ENCODE measurements around the gene PLB1. TPM values are rescaled to one million over a fixed set of nuclear protein-coding genes. Genes with fewer than 3 reads are reported as not detected.

The PLB1 gene
- total and polyA plus RNA-seq, 2 experiments from 2014 or later, result 0.06 to 0.21 TPM

GRCh38 chr2:28626376-28626775 lies 130.5 kb downstream of the PLB1 start:
- H4K20me1 ChIP-seq (replicated peaks; ENCODE audit: insufficient read depth), result no peaks in the 10 kb centered on the region
- no peak overlapping the region for H3K27ac ChIP-seq (ENCODE audit: low read depth)
- no peak for ATAC-seq
- Mint-ChIP-seq H3K4me1 (peaks cover 23% of the 10 kb centered on the region), H3K4me3 (no peak overlapping the region), H3K9me3 (no peaks in the 10 kb centered on the region; the same call in 2 of the 3 replicates), H3K27ac (no peak overlapping the region), H3K27me3 (ENCODE audit: insufficient read depth, low read depth, poor library complexity) (peaks cover 8% of the 10 kb centered on the region), H3K36me3 (ENCODE audit: low read depth) (no peaks in the 10 kb centered on the region; the same call in 2 of the 3 replicates)
- H3K4me1 ChIP-seq (ENCODE audit: insufficient read depth), result peaks cover 11% of the 10 kb centered on the region
- H3F3A ChIP-seq (replicated peaks; ENCODE audit: low read depth), result no peaks in the 10 kb centered on the region
- no peaks in the 10 kb centered on the region for H3K27me3 ChIP-seq (ENCODE audit: insufficient read depth)
- TF ChIP-seq EZH2 (IDR thresholded peaks at IDR 0.05; ENCODE audit: low read depth, unreplicated experiment) (no peak), STAT1 (IDR thresholded peaks at IDR 0.05; ENCODE audit: unreplicated experiment) (no peak), POLR2AphosphoS5 (IDR thresholded peaks at IDR 0.05; ENCODE audit: low read depth) (no peak), NANOG (IDR thresholded peaks at IDR 0.05; ENCODE audit: borderline replicate concordance) (no peak), JUNB (IDR thresholded peaks at IDR 0.05; ENCODE audit: unreplicated experiment) (no peak)
- TF ChIP-seq, protein P1, sequence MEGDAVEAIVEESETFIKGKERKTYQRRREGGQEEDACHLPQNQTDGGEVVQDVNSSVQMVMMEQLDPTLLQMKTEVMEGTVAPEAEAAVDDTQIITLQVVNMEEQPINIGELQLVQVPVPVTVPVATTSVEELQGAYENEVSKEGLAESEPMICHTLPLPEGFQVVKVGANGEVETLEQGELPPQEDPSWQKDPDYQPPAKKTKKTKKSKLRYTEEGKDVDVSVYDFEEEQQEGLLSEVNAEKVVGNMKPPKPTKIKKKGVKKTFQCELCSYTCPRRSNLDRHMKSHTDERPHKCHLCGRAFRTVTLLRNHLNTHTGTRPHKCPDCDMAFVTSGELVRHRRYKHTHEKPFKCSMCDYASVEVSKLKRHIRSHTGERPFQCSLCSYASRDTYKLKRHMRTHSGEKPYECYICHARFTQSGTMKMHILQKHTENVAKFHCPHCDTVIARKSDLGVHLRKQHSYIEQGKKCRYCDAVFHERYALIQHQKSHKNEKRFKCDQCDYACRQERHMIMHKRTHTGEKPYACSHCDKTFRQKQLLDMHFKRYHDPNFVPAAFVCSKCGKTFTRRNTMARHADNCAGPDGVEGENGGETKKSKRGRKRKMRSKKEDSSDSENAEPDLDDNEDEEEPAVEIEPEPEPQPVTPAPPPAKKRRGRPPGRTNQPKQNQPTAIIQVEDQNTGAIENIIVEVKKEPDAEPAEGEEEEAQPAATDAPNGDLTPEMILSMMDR (conservative IDR thresholded peaks at IDR 0.05; ENCODE audit: low read depth in 2 of 2), result no peak
- H3K9me2 ChIP-seq (ENCODE audit: insufficient read depth), result 0 out of 2 replicates have a peak, but pooled peaks cover 4% of the 10 kb centered on the region
- no peak overlapping the region for H2AFZ ChIP-seq
- no peaks in the 10 kb centered on the region for H3K36me3 ChIP-seq (ENCODE audit: insufficient read depth)
- no peaks in the 10 kb centered on the region for H3K79me2 ChIP-seq (replicated peaks; ENCODE audit: insufficient read depth)
- no peak for DNase-seq (ENCODE audit: low spot score)
- H3K4me2 ChIP-seq, result no peak overlapping the region
- no peak overlapping the region for H3K4me3 ChIP-seq

DNA sequence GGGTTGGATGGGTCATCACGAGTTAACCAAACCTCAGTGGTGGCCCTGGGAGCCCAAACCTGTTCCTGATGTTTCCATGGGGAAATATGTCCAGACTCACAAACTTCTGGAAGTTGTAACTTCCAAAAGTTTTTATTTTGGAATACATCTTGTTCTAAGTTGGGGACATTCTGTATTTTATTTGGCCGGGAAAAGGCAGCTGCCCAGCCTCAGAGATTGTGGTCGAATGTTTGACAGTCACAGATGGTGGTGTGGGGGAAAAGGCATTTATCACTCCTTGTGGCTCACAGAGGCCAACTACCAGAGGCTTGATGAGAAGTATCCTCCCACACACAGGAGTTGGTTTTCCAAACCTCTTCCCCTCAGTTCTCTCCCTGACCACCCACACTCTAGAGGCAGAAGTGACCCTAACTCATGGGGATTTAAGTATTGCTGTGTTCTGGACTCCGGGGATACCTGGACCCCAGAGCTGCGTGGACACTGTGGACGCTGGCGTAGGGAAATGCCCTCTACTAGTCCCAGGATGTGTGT lies 131.1 kb downstream of the PLB1 start:
- no peak overlapping the region for H3K27ac Mint-ChIP-seq
- H3K36me3 Mint-ChIP-seq (ENCODE audit: low read depth), result no peaks in the 10 kb centered on the region; the same call in 2 of the 3 replicates
- H3K4me3 ChIP-seq, result no peak overlapping the region
- ATAC-seq (no peak), DNase-seq (ENCODE audit: low spot score) (no peak)
- peaks cover 8% of the 10 kb centered on the region for H3K4me1 ChIP-seq (ENCODE audit: insufficient read depth)
- no peaks in the 10 kb centered on the region for H3K79me2 ChIP-seq (replicated peaks; ENCODE audit: insufficient read depth)
- peaks cover 19% of the 10 kb centered on the region for H3K4me1 Mint-ChIP-seq
- H3K27me3 ChIP-seq (ENCODE audit: insufficient read depth), result no peaks in the 10 kb centered on the region
- H2AFZ ChIP-seq, result no peak overlapping the region
- no peaks in the 10 kb centered on the region for H3K36me3 ChIP-seq (ENCODE audit: insufficient read depth)
- no peaks in the 10 kb centered on the region; the same call in 2 of the 3 replicates for H3K9me3 Mint-ChIP-seq
- H3K4me3 Mint-ChIP-seq, result no peak overlapping the region
- H3K9me2 ChIP-seq (ENCODE audit: insufficient read depth), result 0 out of 2 replicates have a peak, but pooled peaks cover 4% of the 10 kb centered on the region
- H3K4me2 ChIP-seq, result no peak overlapping the region
- H4K20me1 ChIP-seq (replicated peaks; ENCODE audit: insufficient read depth), result no peaks in the 10 kb centered on the region
- no peaks in the 10 kb centered on the region for H3F3A ChIP-seq (replicated peaks; ENCODE audit: low read depth)
- peaks cover 8% of the 10 kb centered on the region for H3K27me3 Mint-ChIP-seq (ENCODE audit: insufficient read depth, low read depth, poor library complexity)
- no peak overlapping the region for H3K27ac ChIP-seq (ENCODE audit: low read depth)
- TF ChIP-seq POLR2AphosphoS5 (IDR thresholded peaks at IDR 0.05; ENCODE audit: low read depth) (no peak), STAT1 (IDR thresholded peaks at IDR 0.05; ENCODE audit: unreplicated experiment) (no peak), EZH2 (IDR thresholded peaks at IDR 0.05; ENCODE audit: low read depth, unreplicated experiment) (no peak), ZNF331 (CRISPR knock-in tag; IDR thresholded peaks at IDR 0.05; ENCODE audit: low read depth) (no peak)
- TF ChIP-seq, protein P1 (conservative IDR thresholded peaks at IDR 0.05; ENCODE audit: low read depth in 2 of 2), result no peak
- TF ChIP-seq, protein P2, sequence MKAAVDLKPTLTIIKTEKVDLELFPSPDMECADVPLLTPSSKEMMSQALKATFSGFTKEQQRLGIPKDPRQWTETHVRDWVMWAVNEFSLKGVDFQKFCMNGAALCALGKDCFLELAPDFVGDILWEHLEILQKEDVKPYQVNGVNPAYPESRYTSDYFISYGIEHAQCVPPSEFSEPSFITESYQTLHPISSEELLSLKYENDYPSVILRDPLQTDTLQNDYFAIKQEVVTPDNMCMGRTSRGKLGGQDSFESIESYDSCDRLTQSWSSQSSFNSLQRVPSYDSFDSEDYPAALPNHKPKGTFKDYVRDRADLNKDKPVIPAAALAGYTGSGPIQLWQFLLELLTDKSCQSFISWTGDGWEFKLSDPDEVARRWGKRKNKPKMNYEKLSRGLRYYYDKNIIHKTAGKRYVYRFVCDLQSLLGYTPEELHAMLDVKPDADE (IDR thresholded peaks at IDR 0.05), result no peak
- TF ChIP-seq, protein P3, sequence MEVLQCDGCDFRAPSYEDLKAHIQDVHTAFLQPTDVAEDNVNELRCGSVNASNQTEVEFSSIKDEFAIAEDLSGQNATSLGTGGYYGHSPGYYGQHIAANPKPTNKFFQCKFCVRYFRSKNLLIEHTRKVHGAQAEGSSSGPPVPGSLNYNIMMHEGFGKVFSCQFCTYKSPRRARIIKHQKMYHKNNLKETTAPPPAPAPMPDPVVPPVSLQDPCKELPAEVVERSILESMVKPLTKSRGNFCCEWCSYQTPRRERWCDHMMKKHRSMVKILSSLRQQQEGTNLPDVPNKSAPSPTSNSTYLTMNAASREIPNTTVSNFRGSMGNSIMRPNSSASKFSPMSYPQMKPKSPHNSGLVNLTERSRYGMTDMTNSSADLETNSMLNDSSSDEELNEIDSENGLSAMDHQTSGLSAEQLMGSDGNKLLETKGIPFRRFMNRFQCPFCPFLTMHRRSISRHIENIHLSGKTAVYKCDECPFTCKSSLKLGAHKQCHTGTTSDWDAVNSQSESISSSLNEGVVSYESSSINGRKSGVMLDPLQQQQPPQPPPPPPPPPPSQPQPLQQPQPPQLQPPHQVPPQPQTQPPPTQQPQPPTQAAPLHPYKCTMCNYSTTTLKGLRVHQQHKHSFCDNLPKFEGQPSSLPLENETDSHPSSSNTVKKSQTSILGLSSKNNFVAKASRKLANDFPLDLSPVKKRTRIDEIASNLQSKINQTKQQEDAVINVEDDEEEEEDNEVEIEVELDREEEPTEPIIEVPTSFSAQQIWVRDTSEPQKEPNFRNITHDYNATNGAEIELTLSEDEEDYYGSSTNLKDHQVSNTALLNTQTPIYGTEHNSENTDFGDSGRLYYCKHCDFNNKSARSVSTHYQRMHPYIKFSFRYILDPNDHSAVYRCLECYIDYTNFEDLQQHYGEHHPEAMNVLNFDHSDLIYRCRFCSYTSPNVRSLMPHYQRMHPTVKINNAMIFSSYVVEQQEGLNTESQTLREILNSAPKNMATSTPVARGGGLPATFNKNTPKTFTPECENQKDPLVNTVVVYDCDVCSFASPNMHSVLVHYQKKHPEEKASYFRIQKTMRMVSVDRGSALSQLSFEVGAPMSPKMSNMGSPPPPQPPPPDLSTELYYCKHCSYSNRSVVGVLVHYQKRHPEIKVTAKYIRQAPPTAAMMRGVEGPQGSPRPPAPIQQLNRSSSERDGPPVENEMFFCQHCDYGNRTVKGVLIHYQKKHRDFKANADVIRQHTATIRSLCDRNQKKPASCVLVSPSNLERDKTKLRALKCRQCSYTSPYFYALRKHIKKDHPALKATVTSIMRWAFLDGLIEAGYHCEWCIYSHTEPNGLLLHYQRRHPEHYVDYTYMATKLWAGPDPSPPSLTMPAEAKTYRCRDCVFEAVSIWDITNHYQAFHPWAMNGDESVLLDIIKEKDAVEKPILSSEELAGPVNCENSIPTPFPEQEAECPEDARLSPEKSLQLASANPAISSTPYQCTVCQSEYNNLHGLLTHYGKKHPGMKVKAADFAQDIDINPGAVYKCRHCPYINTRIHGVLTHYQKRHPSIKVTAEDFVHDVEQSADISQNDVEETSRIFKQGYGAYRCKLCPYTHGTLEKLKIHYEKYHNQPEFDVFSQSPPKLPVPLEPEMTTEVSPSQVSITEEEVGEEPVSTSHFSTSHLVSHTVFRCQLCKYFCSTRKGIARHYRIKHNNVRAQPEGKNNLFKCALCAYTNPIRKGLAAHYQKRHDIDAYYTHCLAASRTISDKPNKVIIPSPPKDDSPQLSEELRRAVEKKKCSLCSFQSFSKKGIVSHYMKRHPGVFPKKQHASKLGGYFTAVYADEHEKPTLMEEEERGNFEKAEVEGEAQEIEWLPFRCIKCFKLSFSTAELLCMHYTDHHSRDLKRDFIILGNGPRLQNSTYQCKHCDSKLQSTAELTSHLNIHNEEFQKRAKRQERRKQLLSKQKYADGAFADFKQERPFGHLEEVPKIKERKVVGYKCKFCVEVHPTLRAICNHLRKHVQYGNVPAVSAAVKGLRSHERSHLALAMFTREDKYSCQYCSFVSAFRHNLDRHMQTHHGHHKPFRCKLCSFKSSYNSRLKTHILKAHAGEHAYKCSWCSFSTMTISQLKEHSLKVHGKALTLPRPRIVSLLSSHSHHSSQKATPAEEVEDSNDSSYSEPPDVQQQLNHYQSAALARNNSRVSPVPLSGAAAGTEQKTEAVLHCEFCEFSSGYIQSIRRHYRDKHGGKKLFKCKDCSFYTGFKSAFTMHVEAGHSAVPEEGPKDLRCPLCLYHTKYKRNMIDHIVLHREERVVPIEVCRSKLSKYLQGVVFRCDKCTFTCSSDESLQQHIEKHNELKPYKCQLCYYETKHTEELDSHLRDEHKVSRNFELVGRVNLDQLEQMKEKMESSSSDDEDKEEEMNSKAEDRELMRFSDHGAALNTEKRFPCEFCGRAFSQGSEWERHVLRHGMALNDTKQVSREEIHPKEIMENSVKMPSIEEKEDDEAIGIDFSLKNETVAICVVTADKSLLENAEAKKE (CRISPR knock-in tag; IDR thresholded peaks at IDR 0.05), result no peak
